H1 (cell line): Measurements from ENCODE around the gene MYO18A. TPM values are rescaled to one million over a fixed set of nuclear protein-coding genes. Genes with fewer than 3 reads are reported as not detected.
A peak's percentile ranks its signal among the peaks of the same experiment; 100 is the strongest.

Experiments used
- CTCF ChIA-PET: fragments of 300-600 bp; sonication (Branson Sonifier 250); formaldehyde crosslinking; loops from one replicate; lab custom pipeline; 2021; ENCODE audit not compliant: partially characterized antibody; lab: Charles Lee
- POLR2A ChIA-PET: fragments of 300-600 bp; sonication (Branson Sonifier 250); formaldehyde crosslinking; loops from one replicate; lab custom pipeline; 2021; ENCODE audit warnings: inconsistent platforms; ENCODE audit not compliant: partially characterized antibody; lab: Charles Lee
- DNase-seq, 2 experiments: peaks; one replicate each; pipeline versions ENCODE4 v3.0.0 to v3.0.0-alpha.2; 2010 to 2022; ENCODE audit warnings: low spot score in 2 of 2, low read depth in 1 of 2, mixed read lengths in 1 of 2
- FAIRE-seq: peaks from 2 replicates; lab custom pipeline; 2011; peaks lifted over from hg19 to GRCh38; lab: Jason Lieb, UNC
- H2AFZ ChIP-seq: 2 replicates; pipeline ENCODE4 v1.8.1; 2012; ENCODE audit warnings: low read length, inconsistent platforms
- H2AK5ac ChIP-seq: 2 replicates; pipeline ENCODE4 v1.6.1; 2013; ENCODE audit warnings: low read depth, low read length
- H2BK120ac ChIP-seq: replicated peaks from 2 replicates; pipeline ENCODE3; 2013; ENCODE audit warnings: low read depth, low read length, inconsistent platforms
- H2BK12ac ChIP-seq: 2 replicates; pipeline ENCODE4 v1.6.1; 2013; ENCODE audit warnings: low read depth, low read length
- H2BK15ac ChIP-seq: 2 replicates; pipeline ENCODE4 v1.6.1; 2013; ENCODE audit warnings: low read length
- H2BK20ac ChIP-seq: 2 replicates; pipeline ENCODE4 v1.6.1; 2013; ENCODE audit warnings: low read length
- H2BK5ac ChIP-seq: 2 replicates; pipeline ENCODE4 v1.6.1; 2013; ENCODE audit warnings: low read depth, low read length
- H3K14ac ChIP-seq: 2 replicates; pipeline ENCODE4 v1.6.1; 2013; ENCODE audit warnings: inconsistent platforms; ENCODE audit not compliant: insufficient read length
- H3K18ac ChIP-seq: 2 replicates; pipeline ENCODE4 v1.6.1; 2013; ENCODE audit warnings: low read length; ENCODE audit errors: extremely low read depth
- H3K23ac ChIP-seq: 2 replicates; pipeline ENCODE4 v1.6.1; 2013; ENCODE audit warnings: inconsistent platforms; ENCODE audit not compliant: insufficient read length
- H3K23me2 ChIP-seq: 2 replicates; pipeline ENCODE4 v1.6.1; 2013; ENCODE audit warnings: low read depth, low read length
- H3K27ac ChIP-seq: 2 replicates; pipeline ENCODE4 v1.6.1; 2011; ENCODE audit warnings: low read depth, low read length, inconsistent platforms
- H3K27me3 ChIP-seq, 4 experiments: replicated peaks in 1 of 4; 1 replicate in 1 of 4; 2 replicates in 3 of 4; pipeline versions ENCODE4 v1.6.1 to v1.8.1; 2011 to 2013; ENCODE audit warnings: low read length in 3 of 4, mild to moderate bottlenecking in 3 of 4, inconsistent platforms in 2 of 4, mixed read lengths in 2 of 4, moderate library complexity in 1 of 4; ENCODE audit not compliant: control insufficient read depth in 3 of 4, insufficient read depth in 3 of 4; ENCODE audit errors: extremely low read depth in 1 of 4
- H3K36me3 ChIP-seq, 4 experiments: 2 replicates each; pipeline versions ENCODE4 v1.6.1 to v1.8.1; 2011 to 2013; ENCODE audit warnings: mild to moderate bottlenecking in 4 of 4, low read length in 3 of 4, moderate library complexity in 2 of 4, control low read depth in 1 of 4, inconsistent platforms in 1 of 4; ENCODE audit not compliant: insufficient read depth in 4 of 4, control insufficient read depth in 2 of 4
- H3K4ac ChIP-seq: replicated peaks from 2 replicates; pipeline ENCODE3; 2013; ENCODE audit warnings: low read length, low read depth, mixed read lengths, inconsistent platforms; ENCODE audit not compliant: insufficient read length
- H3K4me1 ChIP-seq, 4 experiments: replicated peaks in 1 of 4; 1 replicate in 1 of 4; 2 replicates in 3 of 4; pipeline versions ENCODE4 v1.6.1 to v1.8.1; 2011 to 2013; ENCODE audit warnings: low read length in 3 of 4, inconsistent platforms in 2 of 4, mixed read lengths in 1 of 4; ENCODE audit not compliant: insufficient read depth in 4 of 4, control insufficient read depth in 3 of 4
- H3K4me2 ChIP-seq, 2 experiments: 2 replicates each; pipeline versions ENCODE4 v1.6.1 to v1.8.1; 2011 to 2013; ENCODE audit warnings: low read depth in 2 of 2, low read length in 2 of 2, control low read depth in 1 of 2, inconsistent platforms in 1 of 2, mild to moderate bottlenecking in 1 of 2; ENCODE audit not compliant: insufficient read depth in 1 of 2
- H3K4me3 ChIP-seq, 4 experiments: fragments of 200-600, 300-600 bp in 1 of 4; sonication (generic), shearing (Covaris generic), sonication (Bioruptor Twin) in 1 of 4; 2 replicates each; pipeline versions ENCODE4 v1.5.1 to v1.8.1; 2011 to 2016; ENCODE audit warnings: low read length in 4 of 4, low read depth in 3 of 4, control low read depth in 2 of 4, inconsistent platforms in 2 of 4, mild to moderate bottlenecking in 2 of 4, mixed read lengths in 1 of 4, moderate library complexity in 1 of 4; ENCODE audit not compliant: insufficient read depth in 2 of 4; ENCODE audit errors: extremely low read depth in 1 of 4
- H3K56ac ChIP-seq: replicated peaks from 2 replicates; pipeline ENCODE3; 2013; ENCODE audit warnings: low read depth, mild to moderate bottlenecking, mixed read lengths, low read length, inconsistent platforms; ENCODE audit not compliant: insufficient read length
- H3K79me1 ChIP-seq: 2 replicates; pipeline ENCODE4 v1.6.1; 2013; ENCODE audit warnings: low read depth, low read length, control low read depth
- H3K79me2 ChIP-seq, 2 experiments: 2 replicates each; pipeline versions ENCODE4 v1.6.1 to v1.8.1; 2012 to 2013; ENCODE audit warnings: low read length in 2 of 2, mild to moderate bottlenecking in 2 of 2, inconsistent platforms in 1 of 2; ENCODE audit not compliant: insufficient read depth in 2 of 2, control insufficient read depth in 1 of 2
- H3K9ac ChIP-seq, 4 experiments: replicated peaks in 1 of 4; 1 replicate in 1 of 4; 2 replicates in 3 of 4; pipeline versions ENCODE4 v1.6.1 to v1.8.1; 2011 to 2013; ENCODE audit warnings: low read depth in 3 of 4, low read length in 3 of 4, control low read depth in 2 of 4, mild to moderate bottlenecking in 2 of 4, moderate library complexity in 2 of 4, inconsistent platforms in 1 of 4; ENCODE audit errors: extremely low read depth in 1 of 4
- H3K9me3 ChIP-seq, 2 experiments: 2 replicates each; pipeline versions ENCODE4 v1.6.1 to v1.8.1; 2012 to 2013; ENCODE audit warnings: mild to moderate bottlenecking in 2 of 2, moderate library complexity in 2 of 2, control low read depth in 1 of 2, inconsistent platforms in 1 of 2, low read depth in 1 of 2, low read length in 1 of 2, mixed read lengths in 1 of 2; ENCODE audit not compliant: insufficient read depth in 2 of 2
- H4K20me1 ChIP-seq, 2 experiments: replicated peaks in 1 of 2; 2 replicates each; pipeline versions ENCODE3 to v1.8.1; 2011 to 2013; ENCODE audit warnings: inconsistent platforms in 2 of 2, low read length in 2 of 2, mild to moderate bottlenecking in 1 of 2; ENCODE audit not compliant: insufficient read depth in 2 of 2, control insufficient read depth in 1 of 2
- H4K5ac ChIP-seq: 2 replicates; pipeline ENCODE4 v1.6.1; 2013; ENCODE audit warnings: low read length, low read depth, mixed read lengths, inconsistent platforms; ENCODE audit not compliant: insufficient read length
- H4K8ac ChIP-seq: 2 replicates; pipeline ENCODE4 v1.8.0; 2013; ENCODE audit warnings: mild to moderate bottlenecking, moderate library complexity, low read length, inconsistent platforms; ENCODE audit not compliant: insufficient read depth; ENCODE audit errors: extremely low read depth
- H4K91ac ChIP-seq: replicated peaks from 2 replicates; pipeline ENCODE3; 2013; ENCODE audit warnings: low read length, mixed read lengths, inconsistent platforms; ENCODE audit not compliant: insufficient read length
- CHD1 ChIP-seq: IDR thresholded peaks from 2 replicates; pipeline ENCODE4 v1.6.1; 2012; ENCODE audit warnings: low read depth, low read length, improper control_type of control experiment
- TEAD4 ChIP-seq: IDR thresholded peaks from 2 replicates; pipeline ENCODE4 v1.6.1; 2012; ENCODE audit warnings: low read depth, low read length, inconsistent platforms, mixed read lengths
- WGBS, 2 experiments: shearing (Covaris generic) in 1 of 2; methylation state at CpG; one replicate each; pipeline versions ENCODE4 v1.1.6 to v1.1.7; 2013 to 2015; ENCODE audit warnings: low lambda C conversion rate in 2 of 2, mixed read lengths in 2 of 2, inconsistent platforms in 1 of 2, low coverage in 1 of 2, missing lambda C conversion rate in 1 of 2; ENCODE audit not compliant: insufficient replicate concordance in 2 of 2, insufficient coverage in 1 of 2, insufficient read length in 1 of 2; ENCODE audit errors: extremely low coverage in 1 of 2, missing lambda C conversion rate in 1 of 2; 5-methylcytosine and 5-hydroxymethylcytosine counted together
- polyA plus RNA-seq, 7 experiments: library from polyadenylated mRNA; depleted of rRNA in 3 of 7; stranded (reverse) in 5 of 7; unstranded in 2 of 7; fragments of >200 nt in 5 of 7; fragments of 200-250 nt in 2 of 7; gene quantifications; 1 replicate in 5 of 7; 2 replicates in 1 of 7; 4 replicates in 1 of 7; pipeline versions ENCODE4 v1.2.1 to v1.2.3, GENCODE V29; 2011 to 2013; ENCODE audit warnings: missing spikeins in 2 of 7, mixed read lengths in 2 of 7
- total RNA-seq: library from RNA; stranded (reverse); fragmentation: NEBNext Ultra II Directional; extraction: Animal tissue kit (Norgen Biotek cat#: 25700); gene quantifications from 2 replicates; pipeline ENCODE4 v1.2.1, GENCODE V29; 2021

The MYO18A gene
- total and polyA plus RNA-seq, 2 of the 8 experiments (the other 6 are each of a cell fraction or from before 2014, with no cell fraction given) = 7.6 to 43.8 TPM

DNA sequence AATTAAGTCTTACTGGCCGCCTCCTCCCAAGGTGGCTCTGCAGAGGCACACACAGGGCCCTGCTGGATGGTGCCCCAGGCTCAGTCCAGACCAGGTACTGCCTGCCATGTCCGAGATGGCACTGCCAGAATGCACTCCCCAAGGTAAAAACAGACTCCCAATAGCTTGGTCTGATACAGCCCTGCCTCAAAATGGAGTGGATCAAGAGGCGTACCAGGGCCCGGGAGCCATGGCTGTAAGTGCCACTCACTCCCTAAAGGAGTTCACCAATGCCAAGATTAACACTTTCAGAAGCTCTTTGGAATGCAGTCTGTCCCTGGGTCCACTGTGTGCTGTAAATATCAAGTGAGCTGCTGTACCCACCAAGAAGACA lies 576 bp upstream of the MYO18A start:
- H3K23ac ChIP-seq = no peak overlapping the region
- H4K91ac ChIP-seq = peak overlapping the region; percentile 5
- no peak overlapping the region for H3K4ac ChIP-seq
- no peaks in the 10 kb centered on the region for H4K20me1 ChIP-seq
- H3K27me3 ChIP-seq = peaks cover 0 to 10% (median 5%) of the 10 kb centered on the region in 4 experiments; a peak in 3 of 7 replicates
- no peak overlapping the region for H3K18ac ChIP-seq
- peak overlapping the region; percentile 78; the same call in 1 of the 2 replicates for H2BK15ac ChIP-seq
- H4K5ac ChIP-seq = no peak overlapping the region
- H3K4me2 ChIP-seq = peak overlapping the region; percentile 85 to 94
- no peak for DNase-seq
- H3K36me3 ChIP-seq = no peaks in the 10 kb centered on the region
- H3K14ac ChIP-seq = no peak overlapping the region
- peak overlapping the region; percentile 41 to 70 (median 63) for H3K4me3 ChIP-seq
- H2AFZ ChIP-seq = peak overlapping the region; percentile 93
- no peak overlapping the region for H2BK120ac ChIP-seq
- H2BK5ac ChIP-seq = no peak overlapping the region
- peaks cover 6 to 30% (median 16%) of the 10 kb centered on the region in 4 experiments for H3K4me1 ChIP-seq
- FAIRE-seq = no peak
- POLR2A ChIA-PET = interaction anchor here (0.6 to 5.0 kb wide), 4 partner anchors 14 to 34 kb away, joined by 3 to 25 read pairs (median 4); no protein-coding TSS in a partner anchor
- H2AK5ac ChIP-seq = no peak overlapping the region
- WGBS, 2 experiments = 67% methylated on average over 4 of the region's 4 CpGs; no CpG with 5 or more reads in 1 of the 2 experiments
- peaks cover 3% of the 10 kb centered on the region; the same call in 1 of the 2 replicates for H3K79me1 ChIP-seq
- H4K8ac ChIP-seq = peak overlapping the region; percentile 17
- H3K56ac ChIP-seq = no peak overlapping the region
- H3K27ac ChIP-seq = no peak overlapping the region
- peaks cover 13% of the 10 kb centered on the region; the same call in 1 of the 2 replicates for H3K23me2 ChIP-seq
- no peaks in the 10 kb centered on the region for H3K9me3 ChIP-seq
- peak overlapping the region; percentile 13; the same call in 1 of the 2 replicates for H2BK12ac ChIP-seq
- H3K79me2 ChIP-seq = peaks cover 0 to 9% of the 10 kb centered on the region in 2 experiments; a peak in 1 of 4 replicates
- peak overlapping the region; percentile 80; the same call in 1 of the 2 replicates for H2BK20ac ChIP-seq
- CTCF ChIA-PET = interaction anchor here (0.7 to 42.5 kb wide), 14 partner anchors 8 to 71 kb away, joined by 3 to 731 read pairs (median 8); no protein-coding TSS in a partner anchor
- H3K9ac ChIP-seq = no peak overlapping the region; a peak in 1 of 7 replicates
- TF ChIP-seq TEAD4 = no peak
- TF ChIP-seq CHD1 = no peak
